ENCODE results near the gene CHST12. TPM values are rescaled to one million over a fixed set of nuclear protein-coding genes. Genes with fewer than 3 reads are reported as not detected.
A peak's percentile ranks its signal among the peaks of the same experiment; 100 is the strongest.

CHST12 gene
- total RNA-seq, 2 donors from 2014 or later: 18.7 to 19.5 TPM

- Mint-ChIP-seq H3K27me3 (peaks cover 11% of the 10 kb centered on the region), H3K4me1 (peaks cover 9% of the 10 kb centered on the region), H3K4me3 (no peak overlapping the region), H3K36me3 (ENCODE audit: low read depth) (no peaks in the 10 kb centered on the region), H3K27ac (no peak overlapping the region)
- no peaks in the 10 kb centered on the region for H3K9me3 ChIP-seq (ENCODE audit: control insufficient read depth, low read length, poor library complexity, severe bottlenecking)
- no peak for DNase-seq
- no peak for ATAC-seq
These were observed 70.2 kb downstream of the CHST12 start for GRCh38 chr7:2473496-2474180.

- Mint-ChIP-seq H3K4me1 (peaks cover 4% of the 10 kb centered on the region), H3K4me3 (no peak overlapping the region), H3K36me3 (ENCODE audit: low read depth) (no peaks in the 10 kb centered on the region), H3K27me3 (peaks cover 5% of the 10 kb centered on the region), H3K27ac (no peak overlapping the region)
- no peak for DNase-seq
- no peak for ATAC-seq
- no peaks in the 10 kb centered on the region for H3K9me3 ChIP-seq (ENCODE audit: control insufficient read depth, low read length, poor library complexity, severe bottlenecking)
These were observed 70.8 kb downstream of the CHST12 start for GRCh38 chr7:2474224-2474623.

- Mint-ChIP-seq H3K4me3 (no peak overlapping the region), H3K4me1 (peaks cover 4% of the 10 kb centered on the region), H3K27me3 (peaks cover 4% of the 10 kb centered on the region), H3K27ac (no peak overlapping the region), H3K36me3 (ENCODE audit: low read depth) (no peaks in the 10 kb centered on the region)
- H3K9me3 ChIP-seq (ENCODE audit: control insufficient read depth, low read length, poor library complexity, severe bottlenecking): no peaks in the 10 kb centered on the region
- ATAC-seq (no peak), DNase-seq (no peak)
These were observed 71.6 kb downstream of the CHST12 start for GRCh38 chr7:2474813-2475677.

DNA sequence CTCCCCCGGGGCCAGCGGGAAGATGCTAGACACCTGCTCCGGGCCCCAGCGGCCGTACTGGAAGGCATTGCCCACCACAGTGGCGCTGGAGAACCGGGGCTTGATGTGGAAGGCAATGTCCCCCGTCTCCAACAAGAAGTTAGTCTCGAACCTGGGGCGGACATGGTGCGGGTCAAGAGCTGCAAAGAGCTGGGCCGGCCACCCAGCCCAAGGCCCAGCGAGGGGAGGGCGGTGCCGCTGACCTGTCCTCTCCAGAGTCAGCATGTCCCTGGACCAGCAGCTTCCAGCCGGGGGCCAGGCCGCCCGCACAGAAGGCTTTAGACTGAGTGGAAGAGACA, 72.2 kb downstream of the CHST12 start:
- H3K27me3 Mint-ChIP-seq: no peaks in the 10 kb centered on the region
- no peaks in the 10 kb centered on the region for H3K36me3 Mint-ChIP-seq (ENCODE audit: low read depth)
- no peaks in the 10 kb centered on the region for H3K9me3 ChIP-seq (ENCODE audit: control insufficient read depth, low read length, poor library complexity, severe bottlenecking)
- ATAC-seq: no peak
- H3K27ac Mint-ChIP-seq: no peak overlapping the region
- peak overlapping the region; percentile 12 for H3K4me3 Mint-ChIP-seq
- H3K4me1 Mint-ChIP-seq: peaks cover 3% of the 10 kb centered on the region
- DNase-seq: no peak

- no peaks in the 10 kb centered on the region for H3K9me3 ChIP-seq (ENCODE audit: control insufficient read depth, low read length, poor library complexity, severe bottlenecking)
- Mint-ChIP-seq H3K36me3 (ENCODE audit: low read depth) (no peaks in the 10 kb centered on the region), H3K4me3 (peak within 1 kb of the TSS; percentile 12), H3K27me3 (no peaks in the 10 kb centered on the region), H3K4me1 (peaks cover 3% of the 10 kb centered on the region), H3K27ac (no peak within 1 kb of the TSS)
- ATAC-seq (no peak), DNase-seq (no peak)
These were observed 72.9 kb downstream of the CHST12 start, which contains the start of gene GRIFIN for GRCh38 chr7:2476298-2476697. Gene GRIFIN, minus strand, starts transcription at chr7:2476398. Its CDS starts 15 bp downstream, at chr7:2476383.

DNA sequence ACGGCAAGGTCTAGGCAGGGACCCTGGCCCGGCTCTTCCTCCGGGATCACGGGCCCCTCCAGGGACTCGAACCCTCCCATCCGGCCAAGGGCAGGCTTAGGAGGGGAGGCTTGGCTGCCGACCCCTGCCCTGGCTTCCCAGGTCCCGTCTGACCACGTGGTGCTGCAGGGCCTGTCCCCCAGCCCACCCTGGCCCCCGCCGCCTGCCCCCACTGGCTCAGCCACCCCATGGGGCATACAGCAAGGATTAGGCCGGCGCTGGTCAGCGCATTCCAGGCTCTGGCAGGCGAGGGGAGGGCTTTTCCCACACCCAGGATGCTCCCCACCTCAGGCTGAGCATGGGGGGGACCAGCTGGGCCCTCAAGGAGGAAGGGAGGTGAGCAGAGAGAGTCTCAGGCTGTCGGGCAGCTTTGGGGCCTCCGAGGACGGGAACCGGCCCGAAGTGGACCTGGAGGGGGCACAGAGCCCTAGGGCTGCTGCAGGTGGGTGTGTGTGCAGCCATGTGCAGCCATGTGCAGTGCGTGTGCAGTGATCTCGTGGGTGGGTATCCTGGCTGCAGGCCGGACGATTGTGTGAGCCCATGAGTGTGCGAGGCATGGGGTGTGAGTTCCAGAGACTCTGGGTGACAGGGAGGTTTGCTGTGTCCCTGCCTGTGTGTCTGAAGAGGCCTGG, 73.5 kb downstream of the CHST12 start:
- ATAC-seq: no peak

GRCh38 chr7:2477447-2478398, 74.3 kb downstream of the CHST12 start:
- H3K36me3 Mint-ChIP-seq (ENCODE audit: low read depth): no peaks in the 10 kb centered on the region
- H3K4me3 Mint-ChIP-seq: no peak overlapping the region
- DNase-seq: peak; percentile 43 to 48 (median 46)

More for the DNA sequence above, 73.5 kb downstream of the CHST12 start:
- H3K9me3 ChIP-seq (ENCODE audit: control insufficient read depth, low read length, poor library complexity, severe bottlenecking): no peaks in the 10 kb centered on the region
- Mint-ChIP-seq H3K4me1 (peaks cover 3% of the 10 kb centered on the region), H3K27ac (no peak overlapping the region), H3K27me3 (no peaks in the 10 kb centered on the region), H3K4me3 (peak overlapping the region; percentile 12), H3K36me3 (ENCODE audit: low read depth) (no peaks in the 10 kb centered on the region)
- no peak for DNase-seq

DNA sequence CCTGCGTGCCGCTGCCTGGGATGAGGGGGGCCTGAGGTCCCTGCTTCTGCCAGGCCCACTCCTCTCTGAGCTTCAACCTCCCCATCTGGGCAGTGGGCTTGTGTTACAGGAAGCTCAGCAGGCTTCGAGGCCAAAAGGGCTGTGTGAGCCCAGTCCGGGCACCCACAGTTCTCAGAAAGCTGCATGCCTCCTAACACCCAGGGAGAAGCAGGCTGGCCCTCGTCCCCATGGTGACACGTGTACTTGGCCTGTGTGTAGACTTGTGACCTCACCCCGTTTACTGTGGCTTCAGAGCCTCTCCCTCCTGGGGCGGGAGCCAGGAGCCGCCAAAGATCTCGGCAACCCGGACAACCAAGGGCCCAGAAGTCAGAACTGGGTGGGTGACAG, 75.0 kb downstream of the CHST12 start:
- peaks cover 3% of the 10 kb centered on the region for H3K4me1 Mint-ChIP-seq
- no peak for ATAC-seq
- no peak for DNase-seq
- no peaks in the 10 kb centered on the region for H3K27me3 Mint-ChIP-seq
- H3K27ac Mint-ChIP-seq: no peak overlapping the region
- H3K36me3 Mint-ChIP-seq (ENCODE audit: low read depth): no peaks in the 10 kb centered on the region
- H3K9me3 ChIP-seq (ENCODE audit: control insufficient read depth, low read length, poor library complexity, severe bottlenecking): no peaks in the 10 kb centered on the region
- no peak overlapping the region for H3K4me3 Mint-ChIP-seq

More at GRCh38 chr7:2477447-2478398, 74.3 kb downstream of the CHST12 start:
- no peaks in the 10 kb centered on the region for H3K27me3 Mint-ChIP-seq
- H3K4me1 Mint-ChIP-seq: peaks cover 3% of the 10 kb centered on the region
- peak; percentile 93 for ATAC-seq
- H3K27ac Mint-ChIP-seq: no peak overlapping the region
- no peaks in the 10 kb centered on the region for H3K9me3 ChIP-seq (ENCODE audit: control insufficient read depth, low read length, poor library complexity, severe bottlenecking)

DNA sequence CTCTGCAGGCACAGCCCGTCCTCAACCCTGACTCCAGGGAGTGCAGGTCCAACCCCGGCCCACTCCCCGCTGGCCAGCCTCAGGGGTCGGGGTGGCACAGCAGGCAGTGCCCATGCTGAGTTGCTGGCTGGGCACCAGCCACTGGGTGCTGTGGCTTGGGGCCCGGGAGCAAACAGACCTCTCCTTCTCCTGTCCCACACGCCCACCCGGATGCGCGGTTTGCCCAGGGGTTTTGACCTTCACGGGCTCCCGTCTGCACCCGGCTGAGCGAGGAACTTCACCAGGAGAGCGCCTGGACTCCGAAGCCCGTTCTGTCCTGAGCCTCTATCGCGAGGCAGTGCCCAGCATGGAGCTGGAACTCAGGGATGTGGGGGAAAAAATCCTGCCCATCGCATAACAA, 75.4 kb downstream of the CHST12 start:
- DNase-seq (no peak), ATAC-seq (no peak)
- H3K27me3 Mint-ChIP-seq: no peaks in the 10 kb centered on the region
- no peak overlapping the region for H3K4me3 Mint-ChIP-seq
- no peaks in the 10 kb centered on the region for H3K36me3 Mint-ChIP-seq (ENCODE audit: low read depth)
- H3K9me3 ChIP-seq (ENCODE audit: control insufficient read depth, low read length, poor library complexity, severe bottlenecking): no peaks in the 10 kb centered on the region
- no peak overlapping the region for H3K27ac Mint-ChIP-seq
- no peaks in the 10 kb centered on the region for H3K4me1 Mint-ChIP-seq

- H3K27ac Mint-ChIP-seq: no peak overlapping the region
- no peaks in the 10 kb centered on the region for H3K27me3 Mint-ChIP-seq
- H3K36me3 Mint-ChIP-seq (ENCODE audit: low read depth): no peaks in the 10 kb centered on the region
- H3K4me1 Mint-ChIP-seq: no peaks in the 10 kb centered on the region
- no peaks in the 10 kb centered on the region for H3K9me3 ChIP-seq (ENCODE audit: control insufficient read depth, low read length, poor library complexity, severe bottlenecking)
- ATAC-seq: no peak
- DNase-seq: no peak
- H3K4me3 Mint-ChIP-seq: no peak overlapping the region
These were observed 76.1 kb downstream of the CHST12 start for GRCh38 chr7:2479276-2480069.

DNA sequence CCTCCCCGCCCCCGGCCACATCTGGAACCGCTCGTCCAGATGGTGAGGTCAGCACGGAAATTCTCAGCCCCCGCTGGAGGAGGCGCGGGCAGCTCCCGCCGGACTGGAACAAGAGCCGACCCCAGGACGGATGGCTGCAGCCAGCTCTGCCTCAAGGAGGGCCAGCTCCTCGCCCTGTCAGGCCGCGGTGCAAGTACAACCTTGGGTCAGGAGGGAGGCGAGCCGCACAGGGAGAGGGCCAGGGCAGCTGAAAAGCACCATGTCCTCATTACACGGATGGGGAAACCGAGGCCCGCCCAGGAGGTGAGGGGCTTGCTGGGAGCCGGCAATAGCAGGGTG, 76.6 kb downstream of the CHST12 start:
- DNase-seq: no peak
- no peaks in the 10 kb centered on the region for H3K4me1 Mint-ChIP-seq
- no peaks in the 10 kb centered on the region for H3K9me3 ChIP-seq (ENCODE audit: control insufficient read depth, low read length, poor library complexity, severe bottlenecking)
- H3K4me3 Mint-ChIP-seq: no peak overlapping the region
- no peaks in the 10 kb centered on the region for H3K36me3 Mint-ChIP-seq (ENCODE audit: low read depth)
- ATAC-seq: no peak
- no peak overlapping the region for H3K27ac Mint-ChIP-seq
- no peaks in the 10 kb centered on the region for H3K27me3 Mint-ChIP-seq

DNA sequence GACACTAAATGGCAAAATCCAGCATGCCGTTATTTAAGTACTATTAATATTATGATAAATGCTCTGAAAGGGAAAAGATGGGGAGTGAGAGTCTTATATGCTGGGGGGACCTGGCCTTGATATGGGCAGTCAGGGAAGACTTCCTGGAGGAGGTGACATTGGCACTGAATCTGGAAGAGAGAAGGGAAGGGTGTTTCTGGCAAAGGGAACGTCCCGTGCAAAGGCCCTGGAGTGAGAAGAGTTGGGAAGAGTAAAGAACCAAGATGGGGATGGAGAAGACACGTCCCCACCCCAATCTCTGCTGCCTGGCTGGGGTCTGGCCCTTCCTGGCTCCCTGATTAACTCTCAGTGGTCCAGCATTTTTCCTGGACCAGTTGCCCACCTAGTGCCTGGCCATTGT, 77.8 kb downstream of the CHST12 start:
- H3K4me3 Mint-ChIP-seq: no peak overlapping the region
- H3K9me3 ChIP-seq (ENCODE audit: control insufficient read depth, low read length, poor library complexity, severe bottlenecking): no peaks in the 10 kb centered on the region
- no peak overlapping the region for H3K27ac Mint-ChIP-seq
- H3K27me3 Mint-ChIP-seq: no peaks in the 10 kb centered on the region
- no peaks in the 10 kb centered on the region for H3K36me3 Mint-ChIP-seq (ENCODE audit: low read depth)
- DNase-seq (no peak), ATAC-seq (no peak)
- H3K4me1 Mint-ChIP-seq: no peaks in the 10 kb centered on the region
